ENCODE results near the gene UNCX. TPM values are rescaled to one million over a fixed set of nuclear protein-coding genes. Genes with fewer than 3 reads are reported as not detected.
A peak's percentile ranks its signal among the peaks of the same experiment; 100 is the strongest.

UNCX gene
- polyA plus RNA-seq, 1 donor (not counting 4 experiments of a cell fraction or from before 2014, with no cell fraction given) = not detected

GRCh38 chr7:1229202-1229947 is 3.3 kb upstream of the UNCX start:
- Histone ChIP-seq H3K9me3 (ENCODE audit: control insufficient read depth, low read depth, low read length) (no peaks in the 10 kb centered on the region), H3K9me1 (ENCODE audit: control insufficient read depth, extremely low read depth, insufficient read depth, low read length) (no peaks in the 10 kb centered on the region), H3K36me3 (ENCODE audit: control insufficient read depth in 2 of 2, extremely low read depth in 1 of 2, insufficient read depth in 2 of 2, low read length in 2 of 2) (no peaks in the 10 kb centered on the region), H3K27ac (ENCODE audit: control insufficient read depth, insufficient read depth, low read length) (no peak overlapping the region), H3K9ac (ENCODE audit: control insufficient read depth, extremely low read depth, insufficient read depth, low read length) (no peak overlapping the region), H2AFZ (ENCODE audit: control insufficient read depth, low read length) (no peak overlapping the region), H3K27me3 (ENCODE audit: control insufficient read depth, extremely low read depth, insufficient read depth, low read length) (peaks cover 86% of the 10 kb centered on the region), H3K79me2 (ENCODE audit: control insufficient read depth, insufficient read depth, low read length) (no peaks in the 10 kb centered on the region), H4K20me1 (ENCODE audit: control insufficient read depth, extremely low read depth, insufficient read depth, low read length) (peaks cover 6% of the 10 kb centered on the region), H3K4me3 (ENCODE audit: control insufficient read depth in 2 of 3, extremely low read depth in 1 of 3, insufficient read depth in 2 of 3, low read depth in 1 of 3, low read length in 3 of 3) (no peak overlapping the region), H3K4me2 (ENCODE audit: control insufficient read depth, extremely low read depth, insufficient read depth, low read depth, low read length) (no peak overlapping the region), H3K4me1 (ENCODE audit: control insufficient read depth, extremely low read depth, insufficient read depth, low read length) (no peaks in the 10 kb centered on the region)
- DNase-seq (ENCODE audit: low read depth, low spot score) (no peak), FAIRE-seq (no peak)
- TF ChIP-seq EZH2 (IDR thresholded peaks at IDR 0.05; ENCODE audit: low read length) = peak; percentile 42
- TF ChIP-seq, protein P1, sequence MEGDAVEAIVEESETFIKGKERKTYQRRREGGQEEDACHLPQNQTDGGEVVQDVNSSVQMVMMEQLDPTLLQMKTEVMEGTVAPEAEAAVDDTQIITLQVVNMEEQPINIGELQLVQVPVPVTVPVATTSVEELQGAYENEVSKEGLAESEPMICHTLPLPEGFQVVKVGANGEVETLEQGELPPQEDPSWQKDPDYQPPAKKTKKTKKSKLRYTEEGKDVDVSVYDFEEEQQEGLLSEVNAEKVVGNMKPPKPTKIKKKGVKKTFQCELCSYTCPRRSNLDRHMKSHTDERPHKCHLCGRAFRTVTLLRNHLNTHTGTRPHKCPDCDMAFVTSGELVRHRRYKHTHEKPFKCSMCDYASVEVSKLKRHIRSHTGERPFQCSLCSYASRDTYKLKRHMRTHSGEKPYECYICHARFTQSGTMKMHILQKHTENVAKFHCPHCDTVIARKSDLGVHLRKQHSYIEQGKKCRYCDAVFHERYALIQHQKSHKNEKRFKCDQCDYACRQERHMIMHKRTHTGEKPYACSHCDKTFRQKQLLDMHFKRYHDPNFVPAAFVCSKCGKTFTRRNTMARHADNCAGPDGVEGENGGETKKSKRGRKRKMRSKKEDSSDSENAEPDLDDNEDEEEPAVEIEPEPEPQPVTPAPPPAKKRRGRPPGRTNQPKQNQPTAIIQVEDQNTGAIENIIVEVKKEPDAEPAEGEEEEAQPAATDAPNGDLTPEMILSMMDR (optimal IDR thresholded peaks at IDR 0.05 in 1 of 3, IDR thresholded peaks at IDR 0.05 in 1 of 3, conservative IDR thresholded peaks at IDR 0.05 in 1 of 3; ENCODE audit: extremely low read depth in 1 of 3, insufficient read depth in 2 of 3, low read length in 3 of 3) = no peak
- dilution Hi-C loops (cut with MboI; ENCODE audit: extremely low pct_ligation_motif_present, low sequenced_read_pairs) = no loop called here

DNA sequence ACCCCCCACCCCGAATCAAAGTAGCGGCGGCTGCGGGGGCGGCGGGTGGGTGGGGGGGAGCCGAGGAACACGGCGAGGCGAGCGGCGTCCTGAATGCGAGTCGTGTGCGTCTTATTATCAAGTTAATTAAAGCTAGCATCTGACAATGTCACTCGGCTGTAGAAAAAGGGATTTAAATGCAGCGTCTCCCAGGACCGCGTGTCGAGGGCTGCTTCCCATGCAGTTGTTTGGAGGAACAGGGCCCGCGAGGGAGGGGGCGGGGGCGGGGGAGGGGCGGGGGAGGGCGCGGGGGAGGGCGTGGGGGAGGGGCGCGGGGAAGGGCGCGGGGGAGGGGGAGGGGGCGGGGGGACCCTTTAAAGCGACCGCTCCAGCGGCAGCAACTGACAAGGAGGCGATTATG is 2.7 kb upstream of the UNCX start:
- dilution Hi-C loops (cut with MboI; ENCODE audit: extremely low pct_ligation_motif_present, low sequenced_read_pairs) = no loop called here
- Histone ChIP-seq H3K4me2 (ENCODE audit: control insufficient read depth, extremely low read depth, insufficient read depth, low read depth, low read length) (no peak overlapping the region), H3K79me2 (ENCODE audit: control insufficient read depth, insufficient read depth, low read length) (no peaks in the 10 kb centered on the region), H2AFZ (ENCODE audit: control insufficient read depth, low read length) (no peak overlapping the region), H4K20me1 (ENCODE audit: control insufficient read depth, extremely low read depth, insufficient read depth, low read length) (peaks cover 6% of the 10 kb centered on the region), H3K27me3 (ENCODE audit: control insufficient read depth, extremely low read depth, insufficient read depth, low read length) (peaks cover 86% of the 10 kb centered on the region), H3K27ac (ENCODE audit: control insufficient read depth, insufficient read depth, low read length) (no peak overlapping the region), H3K36me3 (ENCODE audit: control insufficient read depth in 2 of 2, extremely low read depth in 1 of 2, insufficient read depth in 2 of 2, low read length in 2 of 2) (no peaks in the 10 kb centered on the region), H3K9me3 (ENCODE audit: control insufficient read depth, low read depth, low read length) (no peaks in the 10 kb centered on the region), H3K9me1 (ENCODE audit: control insufficient read depth, extremely low read depth, insufficient read depth, low read length) (no peaks in the 10 kb centered on the region), H3K4me3 (ENCODE audit: control insufficient read depth in 2 of 3, extremely low read depth in 1 of 3, insufficient read depth in 2 of 3, low read depth in 1 of 3, low read length in 3 of 3) (no peak overlapping the region), H3K9ac (ENCODE audit: control insufficient read depth, extremely low read depth, insufficient read depth, low read length) (no peak overlapping the region), H3K4me1 (ENCODE audit: control insufficient read depth, extremely low read depth, insufficient read depth, low read length) (no peaks in the 10 kb centered on the region)
- DNase-seq (ENCODE audit: low read depth, low spot score) (no peak), FAIRE-seq (no peak)
- TF ChIP-seq, protein P1 (optimal IDR thresholded peaks at IDR 0.05 in 1 of 3, IDR thresholded peaks at IDR 0.05 in 1 of 3, conservative IDR thresholded peaks at IDR 0.05 in 1 of 3; ENCODE audit: extremely low read depth in 1 of 3, insufficient read depth in 2 of 3, low read length in 3 of 3) = no peak
- no peak for TF ChIP-seq EZH2 (IDR thresholded peaks at IDR 0.05; ENCODE audit: low read length)

All from keratinocyte (primary cell).